K562 (cell line): Measurements from ENCODE around the gene PPA2. TPM values are rescaled to one million over a fixed set of nuclear protein-coding genes. Genes with fewer than 3 reads are reported as not detected.

Experiments
- ATAC-seq: fragments of 200-7000 bp; cut with Tn5 transposase; 3 replicates; pipeline ENCODE4 v1.9.1; 2020; ENCODE audit warnings: moderate library complexity
- BruUV-seq: library from RNA; stranded (reverse); fragments of 400-500 nt; replicated peaks from 2 replicates; lab custom pipeline; 2021; lab: Mats Ljungman, UMichigan
- CTCF ChIA-PET: fragments of 300-600 bp; formaldehyde crosslinking; extraction: SDS; loops from one replicate; lab custom pipeline; 2021; ENCODE audit warnings: low intra/inter-chr PET ratio; lab: Yijun Ruan, JAX
- POLR2A ChIA-PET: fragments of 300-600, 350-650 bp; sonication (Branson Sonifier 250); formaldehyde crosslinking; extraction: SDS; loops from one replicate; lab custom pipeline; 2021; ENCODE audit warnings: antibody characterized with exemption, inconsistent platforms; lab: Yijun Ruan, JAX
- DNase-seq, 4 experiments: peaks; one replicate each; pipeline versions ENCODE4 v3.0.0 to v3.0.0-alpha.2; 2011 to 2018; ENCODE audit warnings: low spot score in 3 of 4, mixed read lengths in 3 of 4; ENCODE audit errors: extremely low read depth in 1 of 4
- FAIRE-seq: peaks from 2 replicates; lab custom pipeline; 2011; peaks lifted over from hg19 to GRCh38; lab: Jason Lieb, UNC
- H2AFZ ChIP-seq: 2 replicates; pipeline ENCODE4 v1.6.0; 2011; ENCODE audit warnings: low read depth, low read length, control low read depth, inconsistent platforms
- H3K27ac ChIP-seq: fragments of 200-600 bp; 3 replicates; pipeline ENCODE4 v1.8.0; 2011; ENCODE audit warnings: low read depth, mild to moderate bottlenecking, control low read depth, inconsistent platforms, low read length, moderate library complexity, mixed read lengths; ENCODE audit errors: extremely low read depth
- H3K27me3 ChIP-seq, 2 experiments: fragments of 300-600 bp in 1 of 2; 2 replicates in 1 of 2; 3 replicates in 1 of 2; pipeline versions ENCODE4 v1.6.0 to v1.8.0; 2011; ENCODE audit warnings: inconsistent platforms in 2 of 2, low read length in 2 of 2, mild to moderate bottlenecking in 1 of 2, mixed read lengths in 1 of 2, moderate library complexity in 1 of 2; ENCODE audit not compliant: control insufficient read depth in 2 of 2, insufficient read depth in 2 of 2
- H3K36me3 ChIP-seq: fragments of 300-600 bp; 3 replicates; pipeline ENCODE4 v1.8.0; 2011; ENCODE audit warnings: mild to moderate bottlenecking, low read length, inconsistent platforms; ENCODE audit not compliant: control insufficient read depth, insufficient read depth
- H3K4me1 ChIP-seq, 2 experiments: fragments of 200-600 bp in 1 of 2; replicated peaks in 1 of 2; 2 replicates in 1 of 2; 3 replicates in 1 of 2; pipeline versions ENCODE4 v1.5.1 to v1.8.0; 2011; ENCODE audit warnings: inconsistent platforms in 2 of 2, low read length in 2 of 2, mild to moderate bottlenecking in 1 of 2, mixed read lengths in 1 of 2, moderate library complexity in 1 of 2; ENCODE audit not compliant: control insufficient read depth in 2 of 2, insufficient read depth in 2 of 2
- H3K4me2 ChIP-seq: 2 replicates; pipeline ENCODE4 v1.6.1; 2011; ENCODE audit warnings: low read length, control low read depth, inconsistent platforms, mixed read lengths; ENCODE audit not compliant: insufficient read depth
- H3K4me3 ChIP-seq: fragments of 200-600 bp; sonication (generic), shearing (Covaris generic); 2 replicates; pipeline ENCODE4 v1.5.1; 2016; ENCODE audit warnings: control low read depth, inconsistent platforms
- H3K79me2 ChIP-seq: fragments of 200-600 bp; 3 replicates; pipeline ENCODE4 v1.8.0; 2011; ENCODE audit warnings: low read length, inconsistent platforms; ENCODE audit not compliant: control insufficient read depth, insufficient read depth
- H3K9ac ChIP-seq, 2 experiments: 2 replicates each; pipeline versions ENCODE4 v1.6.0 to v1.6.1; 2011; ENCODE audit warnings: low read depth in 2 of 2, low read length in 2 of 2, control low read depth in 1 of 2, inconsistent platforms in 1 of 2, mild to moderate bottlenecking in 1 of 2, mixed read lengths in 1 of 2; ENCODE audit not compliant: insufficient read depth in 1 of 2
- H3K9me1 ChIP-seq: one replicate; pipeline ENCODE4 v1.6.0; 2011; ENCODE audit warnings: inconsistent platforms, mild to moderate bottlenecking, low read length, moderate library complexity; ENCODE audit not compliant: control insufficient read depth, insufficient read depth
- H3K9me3 ChIP-seq: replicated peaks from 2 replicates; pipeline ENCODE4 v1.5.1; 2011; ENCODE audit warnings: low read depth, low read length, inconsistent platforms; ENCODE audit not compliant: control insufficient read depth, insufficient read depth
- H4K20me1 ChIP-seq: replicated peaks from 2 replicates; pipeline ENCODE4 v1.6.1; 2011; ENCODE audit warnings: low read length, inconsistent platforms, mixed read lengths; ENCODE audit not compliant: control insufficient read depth, insufficient read depth
- FOXO4 ChIP-seq: fragments of 450-650 bp; formaldehyde crosslinking; IDR thresholded peaks from 2 replicates; pipeline ENCODE4 v1.4.0; 2020; ENCODE audit warnings: mild to moderate bottlenecking, moderate library complexity
- RNF219 ChIP-seq: fragments of 250-450 bp; sonication (Bioruptor Pico); IDR thresholded peaks from 2 replicates; pipeline ENCODE4 v1.5.0; 2022; ENCODE audit warnings: mild to moderate bottlenecking
- SIX5 ChIP-seq, 2 experiments: IDR thresholded peaks; 2 replicates each; pipeline ENCODE4 v1.6.1; 2011; ENCODE audit warnings: low read length in 2 of 2, borderline replicate concordance in 1 of 2, low read depth in 1 of 2, mild to moderate bottlenecking in 1 of 2, moderate library complexity in 1 of 2; ENCODE audit not compliant: insufficient read depth in 1 of 2
- ZNF316 ChIP-seq: fragments of 450-650 bp; IDR thresholded peaks from 2 replicates; pipeline ENCODE4 v1.6.1; 2016
- ZNF512 ChIP-seq: IDR thresholded peaks from 2 replicates; pipeline ENCODE4 v1.6.1; 2016; ENCODE audit warnings: missing genetic modification characterization, missing compliant biosample characterization
- ZNF830 ChIP-seq: fragments of 250-450 bp; sonication (Bioruptor Pico); IDR thresholded peaks from 2 replicates; pipeline ENCODE4 v1.5.0; 2021; ENCODE audit warnings: mild to moderate bottlenecking
- in situ Hi-C: fragments of 300-500 bp; cut with MboI; formaldehyde crosslinking; loops from 4 replicates; pipeline ENCODE4 v1.15.0; 2018; ENCODE audit warnings: inconsistent platforms, mixed read lengths
- intact Hi-C: fragments of 100-400 bp; cut with micrococcal nuclease; formaldehyde crosslinking; loops from 2 replicates; pipeline ENCODE4 v1.14.2; 2022
- polyA plus RNA-seq, 8 experiments: library from polyadenylated mRNA; depleted of rRNA in 4 of 8; stranded (reverse) in 5 of 8; unstranded in 3 of 8; fragments of >200 nt; fragmentation: Nextera tagmentation in 2 of 8; fragmentation: Illumina TruSeq in 1 of 8; extraction: Ambion mirVana in 2 of 8; extraction: Trizol in 1 of 8; gene quantifications; 2 replicates each; pipeline versions ENCODE4 v1.2.1 to v1.2.3, GENCODE V29; 2011 to 2014; ENCODE audit warnings: inconsistent platforms in 1 of 8, missing spikeins in 1 of 8
- total RNA-seq, 7 experiments: library from RNA; depleted of rRNA in 6 of 7; stranded (reverse); fragments of >200 nt in 6 of 7; fragmentation: Illumina TruSeq in 2 of 7; extraction: Trizol in 2 of 7; gene quantifications; 2 replicates each; pipeline versions ENCODE4 v1.2.1 to v1.2.3, GENCODE V29; 2011 to 2021; ENCODE audit warnings: low replicate concordance in 1 of 7

PPA2 gene
- total and polyA plus RNA-seq, 9 of the 15 experiments (the other 6 are each of a cell fraction or from before 2014, with no cell fraction given), result 48.3 to 190 (median 109) TPM

GRCh38 chr4:105361053-105361452, 112.8 kb downstream of the PPA2 start:
- no peaks in the 10 kb centered on the region for H4K20me1 ChIP-seq
- ATAC-seq, result no peak
- no peak overlapping the region for H3K4me2 ChIP-seq
- in situ Hi-C loops, result no loop called here
- no peak overlapping the region for H3K4me3 ChIP-seq
- no peak overlapping the region for H3K9ac ChIP-seq
- H3K36me3 ChIP-seq, result no peaks in the 10 kb centered on the region
- no peaks in the 10 kb centered on the region for H3K79me2 ChIP-seq
- ChIA-PET POLR2A (interaction anchor here (1.0 kb wide), 1 partner anchor 112 kb away, joined by 4 read pairs; no protein-coding TSS in a partner anchor), CTCF (no interaction called here)
- H3K27me3 ChIP-seq, result no peaks in the 10 kb centered on the region
- H3K9me1 ChIP-seq, result no peaks in the 10 kb centered on the region
- H3K4me1 ChIP-seq, result no peaks in the 10 kb centered on the region
- BruUV-seq, result no TSS peak
- FAIRE-seq, result no peak
- H3K9me3 ChIP-seq, result no peaks in the 10 kb centered on the region; the same call in 1 of the 2 replicates
- intact Hi-C loops, result no loop called here
- TF ChIP-seq ZNF316 (no peak), ZNF830 (no peak), FOXO4 (CRISPR knock-in tag) (no peak), SIX5 (IDR thresholded peaks at IDR 0.05; ENCODE audit: borderline replicate concordance in 1 of 2, insufficient read depth in 1 of 2, low read depth in 1 of 2, low read length in 2 of 2) (no peak), ZNF512 (no peak), RNF219 (CRISPR knock-in tag) (no peak)
- no peak for DNase-seq
- H2AFZ ChIP-seq, result no peak overlapping the region
- H3K27ac ChIP-seq, result no peak overlapping the region
